ENCODE measurements around the gene ALB. TPM values are rescaled to one million over a fixed set of nuclear protein-coding genes. Genes with fewer than 3 reads are reported as not detected.

The ALB gene
- total RNA-seq, 2 donors from 2014 or later = not detected

DNA sequence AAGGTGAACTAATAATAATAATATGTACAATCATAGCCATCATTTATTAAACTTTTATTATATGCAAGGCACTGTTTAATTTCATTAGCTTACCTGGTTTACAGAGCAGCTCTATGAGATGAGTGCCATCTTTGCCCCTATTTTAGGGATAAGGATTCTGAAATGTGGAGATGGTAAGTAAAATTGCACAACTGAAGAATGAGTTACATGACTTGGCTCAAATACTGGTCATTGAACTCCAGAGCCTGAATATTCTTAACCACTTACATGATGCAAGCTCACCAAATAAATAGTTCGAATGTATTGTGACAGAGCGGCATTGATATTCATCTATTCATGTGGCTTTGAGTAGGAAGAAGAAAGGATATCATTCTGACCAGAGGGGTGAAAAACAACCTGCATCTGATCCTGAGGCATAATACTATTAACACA, 11.7 kb downstream of the ALB start:
- no peaks in the 10 kb centered on the region for H3K9me3 Mint-ChIP-seq
- no peaks in the 10 kb centered on the region for H3K36me3 Mint-ChIP-seq (ENCODE audit: low read depth)

DNA sequence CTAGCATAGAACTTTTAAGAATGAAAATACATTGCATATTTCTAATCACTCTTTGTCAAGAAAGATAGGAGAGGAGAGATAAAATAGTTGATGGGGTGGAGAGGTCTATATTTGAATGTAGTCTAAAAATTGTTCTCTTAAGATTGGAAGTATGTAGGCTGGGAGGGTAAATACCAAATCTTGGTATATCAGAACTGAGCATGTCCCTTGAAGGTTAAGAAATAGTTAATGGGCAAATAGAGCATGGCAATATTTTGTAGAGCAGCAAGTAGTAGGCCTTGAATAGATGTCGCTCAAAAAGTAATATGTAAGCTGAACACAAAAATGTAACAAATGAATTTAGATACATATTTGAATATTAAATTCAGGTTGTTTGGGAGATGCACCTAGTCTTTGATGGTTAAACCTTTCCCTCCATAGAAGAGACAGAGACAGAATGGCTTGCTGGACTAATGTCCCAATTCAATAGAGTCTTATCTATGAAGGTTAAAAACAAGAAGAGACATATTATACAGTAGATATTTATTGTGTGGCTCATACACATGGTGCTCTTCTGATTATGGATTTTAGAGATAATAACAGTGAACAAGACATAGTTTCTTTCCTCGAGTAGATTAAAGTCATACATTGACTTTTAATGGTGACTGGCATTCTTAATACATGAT, 12.5 kb downstream of the ALB start:
- Mint-ChIP-seq H3K27ac (no peak overlapping the region), H3K27me3 (no peaks in the 10 kb centered on the region), H3K36me3 (ENCODE audit: low read depth) (no peaks in the 10 kb centered on the region), H3K4me1 (no peaks in the 10 kb centered on the region), H3K4me3 (no peak overlapping the region), H3K9me3 (no peaks in the 10 kb centered on the region)
- ATAC-seq (replicated peaks) = no peak

More for the DNA sequence above, 11.7 kb downstream of the ALB start:
- ATAC-seq (replicated peaks) = no peak
- H3K27me3 Mint-ChIP-seq = no peaks in the 10 kb centered on the region
- no peak overlapping the region for H3K27ac Mint-ChIP-seq
- H3K4me1 Mint-ChIP-seq = no peaks in the 10 kb centered on the region
- H3K4me3 Mint-ChIP-seq = no peak overlapping the region

DNA sequence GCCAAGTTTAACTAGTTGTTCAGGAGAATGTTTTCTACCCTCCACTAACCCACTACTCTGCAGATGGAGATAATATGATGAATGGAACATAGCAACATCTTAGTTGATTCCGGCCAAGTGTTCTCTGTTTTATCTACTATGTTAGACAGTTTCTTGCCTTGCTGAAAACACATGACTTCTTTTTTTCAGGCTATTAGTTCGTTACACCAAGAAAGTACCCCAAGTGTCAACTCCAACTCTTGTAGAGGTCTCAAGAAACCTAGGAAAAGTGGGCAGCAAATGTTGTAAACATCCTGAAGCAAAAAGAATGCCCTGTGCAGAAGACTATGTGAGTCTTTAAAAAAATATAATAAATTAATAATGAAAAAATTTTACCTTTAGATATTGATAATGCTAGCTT, 13.3 kb downstream of the ALB start:
- H3K4me3 Mint-ChIP-seq = no peak overlapping the region
- no peak overlapping the region for H3K27ac Mint-ChIP-seq
- H3K27me3 Mint-ChIP-seq = no peaks in the 10 kb centered on the region
- no peak for ATAC-seq (replicated peaks)
- H3K36me3 Mint-ChIP-seq (ENCODE audit: low read depth) = no peaks in the 10 kb centered on the region
- no peaks in the 10 kb centered on the region for H3K9me3 Mint-ChIP-seq
- no peaks in the 10 kb centered on the region for H3K4me1 Mint-ChIP-seq

DNA sequence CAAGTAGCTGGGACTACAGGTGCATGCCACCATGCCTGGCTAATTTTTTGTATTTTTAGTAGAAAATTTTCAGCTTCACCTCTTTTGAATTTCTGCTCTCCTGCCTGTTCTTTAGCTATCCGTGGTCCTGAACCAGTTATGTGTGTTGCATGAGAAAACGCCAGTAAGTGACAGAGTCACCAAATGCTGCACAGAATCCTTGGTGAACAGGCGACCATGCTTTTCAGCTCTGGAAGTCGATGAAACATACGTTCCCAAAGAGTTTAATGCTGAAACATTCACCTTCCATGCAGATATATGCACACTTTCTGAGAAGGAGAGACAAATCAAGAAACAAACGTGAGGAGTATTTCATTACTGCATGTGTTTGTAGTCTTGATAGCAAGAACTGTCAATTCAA, 13.9 kb downstream of the ALB start:
- no peaks in the 10 kb centered on the region for H3K9me3 Mint-ChIP-seq
- H3K27me3 Mint-ChIP-seq = no peaks in the 10 kb centered on the region
- no peak for ATAC-seq (replicated peaks)
- H3K36me3 Mint-ChIP-seq (ENCODE audit: low read depth) = no peaks in the 10 kb centered on the region
- no peak overlapping the region for H3K27ac Mint-ChIP-seq
- H3K4me1 Mint-ChIP-seq = no peaks in the 10 kb centered on the region
- H3K4me3 Mint-ChIP-seq = no peak overlapping the region

DNA sequence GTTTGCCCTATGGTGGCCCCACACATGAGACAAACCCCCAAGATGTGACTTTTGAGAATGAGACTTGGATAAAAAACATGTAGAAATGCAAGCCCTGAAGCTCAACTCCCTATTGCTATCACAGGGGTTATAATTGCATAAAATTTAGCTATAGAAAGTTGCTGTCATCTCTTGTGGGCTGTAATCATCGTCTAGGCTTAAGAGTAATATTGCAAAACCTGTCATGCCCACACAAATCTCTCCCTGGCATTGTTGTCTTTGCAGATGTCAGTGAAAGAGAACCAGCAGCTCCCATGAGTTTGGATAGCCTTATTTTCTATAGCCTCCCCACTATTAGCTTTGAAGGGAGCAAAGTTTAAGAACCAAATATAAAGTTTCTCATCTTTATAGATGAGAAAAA, 14.6 kb downstream of the ALB start:
- H3K4me3 Mint-ChIP-seq = no peak overlapping the region
- no peaks in the 10 kb centered on the region for H3K27me3 Mint-ChIP-seq
- ATAC-seq (replicated peaks) = no peak
- no peaks in the 10 kb centered on the region for H3K4me1 Mint-ChIP-seq
- H3K36me3 Mint-ChIP-seq (ENCODE audit: low read depth) = no peaks in the 10 kb centered on the region
- H3K27ac Mint-ChIP-seq = no peak overlapping the region
- no peaks in the 10 kb centered on the region for H3K9me3 Mint-ChIP-seq

DNA sequence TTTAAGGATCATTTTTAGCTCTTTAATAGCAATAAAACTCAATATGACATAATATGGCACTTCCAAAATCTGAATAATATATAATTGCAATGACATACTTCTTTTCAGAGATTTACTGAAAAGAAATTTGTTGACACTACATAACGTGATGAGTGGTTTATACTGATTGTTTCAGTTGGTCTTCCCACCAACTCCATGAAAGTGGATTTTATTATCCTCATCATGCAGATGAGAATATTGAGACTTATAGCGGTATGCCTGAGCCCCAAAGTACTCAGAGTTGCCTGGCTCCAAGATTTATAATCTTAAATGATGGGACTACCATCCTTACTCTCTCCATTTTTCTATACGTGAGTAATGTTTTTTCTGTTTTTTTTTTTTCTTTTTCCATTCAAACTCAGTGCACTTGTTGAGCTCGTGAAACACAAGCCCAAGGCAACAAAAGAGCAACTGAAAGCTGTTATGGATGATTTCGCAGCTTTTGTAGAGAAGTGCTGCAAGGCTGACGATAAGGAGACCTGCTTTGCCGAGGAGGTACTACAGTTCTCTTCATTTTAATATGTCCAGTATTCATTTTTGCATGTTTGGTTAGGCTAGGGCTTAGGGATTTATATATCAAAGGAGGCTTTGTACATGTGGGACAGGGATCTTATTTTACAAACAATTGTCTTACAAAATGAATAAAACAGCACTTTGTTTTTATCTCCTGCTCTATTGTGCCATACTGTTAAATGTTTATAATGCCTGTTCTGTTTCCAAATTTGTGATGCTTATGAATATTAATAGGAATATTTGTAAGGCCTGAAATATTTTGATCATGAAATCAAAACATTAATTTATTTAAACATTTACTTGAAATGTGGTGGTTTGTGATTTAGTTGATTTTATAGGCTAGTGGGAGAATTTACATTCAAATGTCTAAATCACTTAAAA, 15.3 kb downstream of the ALB start:
- no peak overlapping the region for H3K4me3 Mint-ChIP-seq
- no peaks in the 10 kb centered on the region for H3K4me1 Mint-ChIP-seq
- no peaks in the 10 kb centered on the region for H3K27me3 Mint-ChIP-seq
- no peak overlapping the region for H3K27ac Mint-ChIP-seq
- no peaks in the 10 kb centered on the region for H3K9me3 Mint-ChIP-seq
- no peaks in the 10 kb centered on the region for H3K36me3 Mint-ChIP-seq (ENCODE audit: low read depth)
- ATAC-seq (replicated peaks) = no peak

DNA sequence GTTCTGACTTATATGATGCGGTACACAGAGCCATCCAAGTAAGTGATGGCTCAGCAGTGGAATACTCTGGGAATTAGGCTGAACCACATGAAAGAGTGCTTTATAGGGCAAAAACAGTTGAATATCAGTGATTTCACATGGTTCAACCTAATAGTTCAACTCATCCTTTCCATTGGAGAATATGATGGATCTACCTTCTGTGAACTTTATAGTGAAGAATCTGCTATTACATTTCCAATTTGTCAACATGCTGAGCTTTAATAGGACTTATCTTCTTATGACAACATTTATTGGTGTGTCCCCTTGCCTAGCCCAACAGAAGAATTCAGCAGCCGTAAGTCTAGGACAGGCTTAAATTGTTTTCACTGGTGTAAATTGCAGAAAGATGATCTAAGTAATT, 16.5 kb downstream of the ALB start:
- H3K36me3 Mint-ChIP-seq (ENCODE audit: low read depth) = no peaks in the 10 kb centered on the region
- no peak overlapping the region for H3K4me3 Mint-ChIP-seq
- H3K4me1 Mint-ChIP-seq = no peaks in the 10 kb centered on the region
- ATAC-seq (replicated peaks) = no peak
- H3K27me3 Mint-ChIP-seq = no peaks in the 10 kb centered on the region
- no peaks in the 10 kb centered on the region for H3K9me3 Mint-ChIP-seq
- H3K27ac Mint-ChIP-seq = no peak overlapping the region

DNA sequence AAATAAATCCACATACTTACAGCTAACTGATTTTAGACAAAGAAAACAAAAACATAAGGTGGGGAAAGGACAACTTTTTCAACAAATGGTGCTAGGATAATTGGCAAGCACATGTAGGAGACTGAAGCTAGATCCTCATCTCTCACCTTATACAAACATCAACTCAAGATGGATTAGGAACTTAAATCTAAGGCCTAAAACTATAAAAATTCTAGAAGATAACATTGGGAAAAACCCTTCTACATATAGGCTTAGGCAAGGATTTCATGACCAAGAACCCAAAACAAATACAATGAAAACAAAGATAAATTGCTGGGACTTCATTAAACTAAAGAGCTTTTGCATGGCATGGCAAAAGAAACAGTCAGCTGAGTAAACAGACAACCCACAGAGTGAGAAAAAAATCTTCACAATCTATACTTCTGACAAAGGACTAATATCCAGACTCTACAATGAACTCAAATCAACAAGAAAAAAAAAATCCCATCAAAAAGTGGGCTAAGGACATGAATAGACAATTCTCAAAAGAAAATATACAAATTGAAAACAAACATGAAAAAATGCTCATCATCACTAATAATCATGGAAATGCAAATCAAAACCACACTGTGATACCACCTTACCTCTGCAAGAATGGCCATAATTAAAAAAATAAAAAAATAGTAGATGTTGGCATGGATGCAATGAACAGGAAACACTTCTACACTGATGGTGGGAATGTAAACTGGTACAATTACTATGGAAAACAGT, 17.8 kb downstream of the ALB start:
- Mint-ChIP-seq H3K4me3 (no peak overlapping the region), H3K27ac (no peak overlapping the region), H3K27me3 (peaks cover 2% of the 10 kb centered on the region), H3K9me3 (no peaks in the 10 kb centered on the region), H3K4me1 (no peaks in the 10 kb centered on the region), H3K36me3 (ENCODE audit: low read depth) (no peaks in the 10 kb centered on the region)
- ATAC-seq (replicated peaks) = no peak

DNA sequence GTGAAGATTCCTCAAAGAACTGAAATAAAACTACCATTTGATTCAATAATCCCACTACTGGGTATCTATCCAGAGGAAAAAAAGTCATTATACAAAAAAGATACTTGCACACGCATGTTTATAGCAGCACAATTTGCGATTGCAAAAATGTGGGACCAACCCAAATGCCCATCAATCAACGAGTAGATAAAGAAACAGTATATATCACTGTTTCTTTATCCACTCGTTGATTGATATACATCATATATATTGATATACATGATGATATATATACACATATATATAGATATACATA, 18.3 kb downstream of the ALB start:
- Mint-ChIP-seq H3K27me3 (peaks cover 3% of the 10 kb centered on the region), H3K27ac (no peak overlapping the region), H3K4me3 (no peak overlapping the region), H3K4me1 (no peaks in the 10 kb centered on the region), H3K36me3 (ENCODE audit: low read depth) (no peaks in the 10 kb centered on the region), H3K9me3 (no peaks in the 10 kb centered on the region)
- no peak for ATAC-seq (replicated peaks)

DNA sequence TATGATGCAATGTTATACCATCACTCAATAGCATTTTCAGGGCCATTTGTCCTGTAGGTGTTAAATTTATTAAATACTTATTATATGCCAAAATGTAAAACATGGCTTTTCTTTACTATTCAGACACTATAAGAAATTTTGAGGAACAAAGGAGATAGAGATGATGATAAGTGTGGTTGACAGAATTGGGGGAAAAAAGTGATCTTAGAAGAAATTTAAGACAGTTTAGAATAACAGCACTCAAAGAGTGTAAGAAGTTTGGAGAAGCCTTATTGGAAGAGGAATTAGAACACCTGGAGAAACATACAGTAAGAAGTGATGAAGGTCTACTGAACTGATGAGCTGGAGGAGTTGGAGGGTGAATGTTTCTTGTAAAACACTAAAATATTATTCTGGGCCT, 19.1 kb downstream of the ALB start:
- Mint-ChIP-seq H3K27ac (no peak overlapping the region), H3K4me3 (no peak overlapping the region), H3K27me3 (peaks cover 3% of the 10 kb centered on the region), H3K4me1 (no peaks in the 10 kb centered on the region), H3K9me3 (no peaks in the 10 kb centered on the region), H3K36me3 (ENCODE audit: low read depth) (no peaks in the 10 kb centered on the region)
- ATAC-seq (replicated peaks) = no peak

DNA sequence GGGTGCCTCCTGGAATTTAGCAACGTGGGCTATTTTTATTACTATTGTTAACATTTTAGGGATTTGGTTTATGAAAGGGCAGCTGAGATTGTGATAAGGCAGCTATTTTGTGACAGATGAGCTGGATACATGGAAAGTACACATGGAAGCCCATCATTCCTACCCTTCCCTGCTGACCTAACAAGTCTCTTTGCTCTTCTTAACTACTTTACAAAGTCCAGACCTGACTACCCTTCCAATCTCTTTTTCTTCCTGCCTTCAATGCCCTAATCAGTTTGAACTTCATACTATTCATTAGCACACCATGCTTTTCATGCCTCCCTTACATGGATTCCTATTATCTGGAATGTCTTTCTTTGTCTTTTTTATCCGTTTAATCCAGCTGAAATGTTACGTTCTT, 22.6 kb downstream of the ALB start:
- no peak for ATAC-seq (replicated peaks)
- Mint-ChIP-seq H3K4me3 (no peak overlapping the region), H3K27ac (no peak overlapping the region), H3K4me1 (no peaks in the 10 kb centered on the region), H3K9me3 (no peaks in the 10 kb centered on the region), H3K27me3 (peaks cover 7% of the 10 kb centered on the region), H3K36me3 (ENCODE audit: low read depth) (no peaks in the 10 kb centered on the region)

DNA sequence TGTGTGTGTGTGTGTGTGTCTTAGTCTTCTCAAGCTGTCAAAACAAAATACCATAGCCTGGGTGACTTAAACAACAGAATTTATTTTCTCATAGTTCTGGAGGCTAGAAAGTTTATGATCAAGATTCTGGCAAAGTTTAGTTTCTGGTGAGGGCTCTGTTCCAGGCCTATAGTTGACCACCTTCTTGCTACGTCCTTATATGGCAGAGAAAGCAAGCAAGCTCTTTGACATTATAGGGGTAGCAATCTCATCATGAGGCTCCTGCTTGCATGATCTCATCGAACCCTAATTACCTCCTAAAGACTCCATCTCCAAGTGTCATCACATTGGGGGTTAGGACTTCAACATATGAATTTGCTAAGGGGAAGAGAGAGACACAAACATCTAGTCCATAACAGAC, 25.0 kb downstream of the ALB start:
- H3K27me3 Mint-ChIP-seq = peaks cover 11% of the 10 kb centered on the region
- ATAC-seq (replicated peaks) = no peak

DNA sequence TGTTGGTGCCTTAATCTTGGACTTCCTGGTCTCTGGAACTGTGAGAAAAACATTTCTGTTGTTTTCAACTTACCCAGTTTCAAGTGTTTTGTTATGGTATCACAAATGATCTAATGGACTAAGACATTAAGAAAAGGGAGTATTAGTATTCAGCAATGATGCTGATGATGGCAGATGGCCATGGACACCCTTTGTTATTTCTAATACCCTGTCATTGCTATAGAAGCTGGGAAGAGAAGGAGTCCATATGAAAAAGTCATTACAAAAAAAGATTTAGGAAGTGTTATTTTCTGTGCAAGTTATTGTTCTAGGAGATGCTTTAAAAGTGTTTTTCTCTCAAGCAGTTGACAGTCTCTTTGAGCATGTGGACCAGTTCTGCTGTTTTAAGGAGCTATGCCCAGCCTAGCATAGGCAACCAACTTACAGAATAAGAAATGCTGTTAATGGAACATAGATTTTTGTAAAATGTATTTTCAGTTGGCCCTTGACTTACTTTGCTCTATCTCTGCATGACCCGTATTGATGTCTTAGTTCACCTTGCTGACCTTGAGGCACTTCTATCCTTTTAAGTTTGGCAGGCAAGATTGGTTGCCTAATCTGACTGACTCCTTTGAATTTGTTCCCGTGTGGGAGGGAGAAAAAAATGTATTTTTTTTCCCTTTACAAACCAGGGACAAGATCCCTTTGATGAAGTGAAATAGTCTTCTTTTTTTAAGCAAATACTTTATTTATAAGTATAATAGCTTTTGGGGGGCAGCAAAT, 25.9 kb downstream of the ALB start:
- Mint-ChIP-seq H3K36me3 (ENCODE audit: low read depth) (no peaks in the 10 kb centered on the region), H3K4me1 (no peaks in the 10 kb centered on the region), H3K9me3 (no peaks in the 10 kb centered on the region), H3K4me3 (no peak overlapping the region), H3K27me3 (peaks cover 11% of the 10 kb centered on the region), H3K27ac (no peak overlapping the region)
- no peak for ATAC-seq (replicated peaks)

More for the DNA sequence above, 25.0 kb downstream of the ALB start:
- Mint-ChIP-seq H3K4me3 (no peak overlapping the region), H3K9me3 (no peaks in the 10 kb centered on the region), H3K27ac (no peak overlapping the region), H3K4me1 (no peaks in the 10 kb centered on the region), H3K36me3 (ENCODE audit: low read depth) (no peaks in the 10 kb centered on the region)

DNA sequence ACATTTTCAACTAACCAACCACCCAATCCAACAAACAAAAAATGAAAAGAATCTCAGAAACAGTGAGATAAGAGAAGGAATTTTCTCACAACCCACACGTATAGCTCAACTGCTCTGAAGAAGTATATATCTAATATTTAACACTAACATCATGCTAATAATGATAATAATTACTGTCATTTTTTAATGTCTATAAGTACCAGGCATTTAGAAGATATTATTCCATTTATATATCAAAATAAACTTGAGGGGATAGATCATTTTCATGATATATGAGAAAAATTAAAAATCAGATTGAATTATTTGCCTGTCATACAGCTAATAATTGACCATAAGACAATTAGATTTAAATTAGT, 27.7 kb downstream of the ALB start:
- Mint-ChIP-seq H3K9me3 (no peaks in the 10 kb centered on the region), H3K4me1 (no peaks in the 10 kb centered on the region), H3K4me3 (no peak overlapping the region), H3K27ac (no peak overlapping the region), H3K36me3 (ENCODE audit: low read depth) (no peaks in the 10 kb centered on the region), H3K27me3 (peaks cover 10% of the 10 kb centered on the region)
- ATAC-seq (replicated peaks) = no peak

Data from activated T-helper 17 cell treated with anti-CD3 and anti-CD28 coated beads, Interleukin-2, amount 50 U/mL, for 72 hours (primary cell).